ENCODE measurements around the gene ACACA. TPM values are rescaled to one million over a fixed set of nuclear protein-coding genes. Genes with fewer than 3 reads are reported as not detected.

The ACACA gene
- total and polyA plus RNA-seq, 2 donors (not counting 1 experiment from before 2014, with no cell fraction given) = 4.8 to 26.2 TPM

GRCh38 chr17:37097154-37097553 is 309.5 kb downstream of the ACACA start:
- intact Hi-C loops (cut with micrococcal nuclease) = no loop called here
- WGBS (ENCODE audit: insufficient coverage) = 90% methylated on average over 2 of the region's 2 CpGs

GRCh38 chr17:37096071-37096470 is 310.6 kb downstream of the ACACA start:
- Histone ChIP-seq H4K20me1 (ENCODE audit: control insufficient read depth, insufficient read depth, low read length, poor library complexity, severe bottlenecking) (no peaks in the 10 kb centered on the region), H3K27ac (ENCODE audit: low read length in 2 of 2) (no peak overlapping the region), H2AFZ (ENCODE audit: insufficient read depth, low read depth, low read length, poor library complexity, severe bottlenecking) (no peak overlapping the region), H3K36me3 (replicated peaks in 1 of 2; ENCODE audit: control extremely low read depth in 1 of 2, control insufficient read depth in 1 of 2, extremely low read depth in 1 of 2, insufficient read depth in 2 of 2, low read length in 1 of 2) (peaks cover 9 to 22% of the 10 kb centered on the region in 2 experiments), H3K79me2 (ENCODE audit: control insufficient read depth, insufficient read depth, low read length) (no peaks in the 10 kb centered on the region), H3K27me3 (replicated peaks in 1 of 4; ENCODE audit: control extremely low read depth in 1 of 4, control insufficient read depth in 3 of 4, insufficient read depth in 4 of 4, low read length in 3 of 4) (no peaks in the 10 kb centered on the region), H3K4me2 (replicated peaks; ENCODE audit: low read depth, low read length, poor library complexity, severe bottlenecking) (no peak overlapping the region), H3K4me1 (ENCODE audit: control insufficient read depth in 2 of 2, insufficient read depth in 2 of 2, low read length in 2 of 2) (no peaks in the 10 kb centered on the region), H3K4me3 (ENCODE audit: control extremely low read depth in 1 of 5, extremely low read depth in 1 of 5, insufficient read depth in 1 of 5, low read depth in 2 of 5, low read length in 4 of 5) (no peak overlapping the region), H3K9me3 (ENCODE audit: control extremely low read depth in 1 of 3, control insufficient read depth in 2 of 3, insufficient read depth in 1 of 3, low read length in 2 of 3) (no peaks in the 10 kb centered on the region), H3K9ac (ENCODE audit: low read length) (no peak overlapping the region)
- no peak overlapping the region for H3K4me3 Mint-ChIP-seq
- DNase-seq = no peak
- H3K4me1 Mint-ChIP-seq = no peaks in the 10 kb centered on the region
- no peak for ATAC-seq (ENCODE audit: low read depth)
- no peaks in the 10 kb centered on the region for H3K27me3 Mint-ChIP-seq
- intact Hi-C loops (cut with micrococcal nuclease) = no loop called here
- no peaks in the 10 kb centered on the region for H3K9me3 Mint-ChIP-seq (ENCODE audit: insufficient read depth)
- ChIA-PET POLR2A (no interaction called here), CTCF (no interaction called here)
- no peak overlapping the region for H3K27ac Mint-ChIP-seq
- TF ChIP-seq EZH2 (IDR thresholded peaks at IDR 0.05; ENCODE audit: borderline replicate concordance, insufficient read depth, low read depth, low read length, poor library complexity, severe bottlenecking) = no peak
- TF ChIP-seq, protein P1, sequence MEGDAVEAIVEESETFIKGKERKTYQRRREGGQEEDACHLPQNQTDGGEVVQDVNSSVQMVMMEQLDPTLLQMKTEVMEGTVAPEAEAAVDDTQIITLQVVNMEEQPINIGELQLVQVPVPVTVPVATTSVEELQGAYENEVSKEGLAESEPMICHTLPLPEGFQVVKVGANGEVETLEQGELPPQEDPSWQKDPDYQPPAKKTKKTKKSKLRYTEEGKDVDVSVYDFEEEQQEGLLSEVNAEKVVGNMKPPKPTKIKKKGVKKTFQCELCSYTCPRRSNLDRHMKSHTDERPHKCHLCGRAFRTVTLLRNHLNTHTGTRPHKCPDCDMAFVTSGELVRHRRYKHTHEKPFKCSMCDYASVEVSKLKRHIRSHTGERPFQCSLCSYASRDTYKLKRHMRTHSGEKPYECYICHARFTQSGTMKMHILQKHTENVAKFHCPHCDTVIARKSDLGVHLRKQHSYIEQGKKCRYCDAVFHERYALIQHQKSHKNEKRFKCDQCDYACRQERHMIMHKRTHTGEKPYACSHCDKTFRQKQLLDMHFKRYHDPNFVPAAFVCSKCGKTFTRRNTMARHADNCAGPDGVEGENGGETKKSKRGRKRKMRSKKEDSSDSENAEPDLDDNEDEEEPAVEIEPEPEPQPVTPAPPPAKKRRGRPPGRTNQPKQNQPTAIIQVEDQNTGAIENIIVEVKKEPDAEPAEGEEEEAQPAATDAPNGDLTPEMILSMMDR (IDR thresholded peaks at IDR 0.05) = no peak
- 100% methylated on average over 2 of the region's 2 CpGs for WGBS (ENCODE audit: insufficient coverage)

More at GRCh38 chr17:37097154-37097553, 309.5 kb downstream of the ACACA start:
- no peak overlapping the region for H3K27ac ChIP-seq (ENCODE audit: low read length in 2 of 2)
- Mint-ChIP-seq H3K27me3 (no peaks in the 10 kb centered on the region), H3K4me3 (no peak overlapping the region), H3K9me3 (ENCODE audit: insufficient read depth) (no peaks in the 10 kb centered on the region), H3K4me1 (no peaks in the 10 kb centered on the region), H3K27ac (no peak overlapping the region)
- no peak overlapping the region for H3K9ac ChIP-seq (ENCODE audit: low read length)
- ATAC-seq (ENCODE audit: low read depth) (no peak), DNase-seq (no peak)
- no peak overlapping the region for H3K4me3 ChIP-seq (ENCODE audit: control extremely low read depth in 1 of 5, extremely low read depth in 1 of 5, insufficient read depth in 1 of 5, low read depth in 2 of 5, low read length in 4 of 5)
- no peak overlapping the region for H3K4me2 ChIP-seq (replicated peaks; ENCODE audit: low read depth, low read length, poor library complexity, severe bottlenecking)
- H3K36me3 ChIP-seq (replicated peaks in 1 of 2; ENCODE audit: control extremely low read depth in 1 of 2, control insufficient read depth in 1 of 2, extremely low read depth in 1 of 2, insufficient read depth in 2 of 2, low read length in 1 of 2) = peaks cover 9 to 22% of the 10 kb centered on the region in 2 experiments
- H3K27me3 ChIP-seq (replicated peaks in 1 of 4; ENCODE audit: control extremely low read depth in 1 of 4, control insufficient read depth in 3 of 4, insufficient read depth in 4 of 4, low read length in 3 of 4) = no peaks in the 10 kb centered on the region
- no peaks in the 10 kb centered on the region for H3K79me2 ChIP-seq (ENCODE audit: control insufficient read depth, insufficient read depth, low read length)
- H3K9me3 ChIP-seq (ENCODE audit: control extremely low read depth in 1 of 3, control insufficient read depth in 2 of 3, insufficient read depth in 1 of 3, low read length in 2 of 3) = no peaks in the 10 kb centered on the region
- no peaks in the 10 kb centered on the region for H4K20me1 ChIP-seq (ENCODE audit: control insufficient read depth, insufficient read depth, low read length, poor library complexity, severe bottlenecking)
- no peaks in the 10 kb centered on the region for H3K4me1 ChIP-seq (ENCODE audit: control insufficient read depth in 2 of 2, insufficient read depth in 2 of 2, low read length in 2 of 2)
- ChIA-PET CTCF (no interaction called here), POLR2A (no interaction called here)
- H2AFZ ChIP-seq (ENCODE audit: insufficient read depth, low read depth, low read length, poor library complexity, severe bottlenecking) = no peak overlapping the region
- TF ChIP-seq, protein P1 (IDR thresholded peaks at IDR 0.05) = no peak
- TF ChIP-seq EZH2 (IDR thresholded peaks at IDR 0.05; ENCODE audit: borderline replicate concordance, insufficient read depth, low read depth, low read length, poor library complexity, severe bottlenecking) = no peak

Measured in B cell (primary cell).